HEK293 (cell line): ENCODE measurements around the gene CRYBB2.

Experiments used
- BCL6B ChIP-seq: fragments of 450-650 bp; formaldehyde crosslinking; IDR thresholded peaks from 2 replicates; pipeline ENCODE4 v1.5.1; 2017; ENCODE audit warnings: missing biosample characterization, missing genetic modification characterization
- CTCF ChIP-seq: fragments of 450-650 bp; formaldehyde crosslinking; IDR thresholded peaks from 2 replicates; pipeline ENCODE4 v1.5.1; 2016; ENCODE audit warnings: missing biosample characterization, missing genetic modification characterization
- HOXA7 ChIP-seq: sonication (generic); formaldehyde crosslinking; IDR thresholded peaks from 2 replicates; pipeline ENCODE4 v1.8.1; 2022; ENCODE audit warnings: missing genetic modification reagents, borderline replicate concordance
- HOXD13 ChIP-seq: sonication (generic); formaldehyde crosslinking; IDR thresholded peaks from 2 replicates; pipeline ENCODE4 v1.8.0; 2022; ENCODE audit warnings: missing genetic modification reagents, borderline replicate concordance
- KLF1 ChIP-seq: fragments of 450-650 bp; formaldehyde crosslinking; IDR thresholded peaks from 2 replicates; pipeline ENCODE4 v1.5.1; 2016; ENCODE audit warnings: missing biosample characterization, missing genetic modification characterization
- KLF16 ChIP-seq: fragments of 450-650 bp; formaldehyde crosslinking; IDR thresholded peaks from 2 replicates; pipeline ENCODE4 v1.5.1; 2017; ENCODE audit warnings: missing biosample characterization, missing genetic modification characterization
- KLF8 ChIP-seq: fragments of 450-650 bp; formaldehyde crosslinking; IDR thresholded peaks from 2 replicates; pipeline ENCODE4 v1.5.1; 2016; ENCODE audit warnings: missing biosample characterization, missing genetic modification characterization
- MZF1 ChIP-seq: fragments of 450-650 bp; formaldehyde crosslinking; IDR thresholded peaks from 2 replicates; pipeline ENCODE4 v1.5.1; 2017; ENCODE audit warnings: missing biosample characterization, missing genetic modification characterization, borderline replicate concordance
- PRDM1 ChIP-seq: fragments of 450-650 bp; formaldehyde crosslinking; IDR thresholded peaks from 2 replicates; pipeline ENCODE4; 2016; ENCODE audit warnings: missing biosample characterization, missing genetic modification characterization
- SP2 ChIP-seq: fragments of 450-650 bp; formaldehyde crosslinking; IDR thresholded peaks from 2 replicates; pipeline ENCODE4 v1.5.1; 2016; ENCODE audit warnings: missing biosample characterization, missing genetic modification characterization
- ZBTB8A ChIP-seq: fragments of 450-650 bp; formaldehyde crosslinking; IDR thresholded peaks from 2 replicates; pipeline ENCODE4 v1.5.1; 2016; ENCODE audit warnings: missing biosample characterization, missing genetic modification characterization
- ZFHX2 ChIP-seq: fragments of 450-650 bp; formaldehyde crosslinking; conservative IDR thresholded peaks from 2 replicates; pipeline ENCODE4 v1.5.1; 2016; ENCODE audit warnings: missing biosample characterization, missing genetic modification characterization
- ZNF114 ChIP-seq: fragments of 450-650 bp; formaldehyde crosslinking; IDR thresholded peaks from 2 replicates; pipeline ENCODE4 v1.5.0; 2017; ENCODE audit warnings: missing biosample characterization, missing genetic modification characterization
- ZNF121 ChIP-seq: fragments of 450-650 bp; formaldehyde crosslinking; IDR thresholded peaks from 2 replicates; pipeline ENCODE4 v1.5.1; 2016; ENCODE audit warnings: missing biosample characterization, missing genetic modification characterization
- ZNF138 ChIP-seq: fragments of 450-650 bp; formaldehyde crosslinking; IDR thresholded peaks from 2 replicates; pipeline ENCODE4 v1.5.1; 2016; ENCODE audit warnings: missing biosample characterization, missing genetic modification characterization, borderline replicate concordance
- ZNF157 ChIP-seq: fragments of 450-650 bp; formaldehyde crosslinking; IDR thresholded peaks from 2 replicates; pipeline ENCODE4 v1.5.1; 2016; ENCODE audit warnings: missing biosample characterization, missing genetic modification characterization
- ZNF341 ChIP-seq: fragments of 450-650 bp; formaldehyde crosslinking; IDR thresholded peaks from 2 replicates; pipeline ENCODE4; 2016; ENCODE audit warnings: low read depth, missing biosample characterization, missing genetic modification characterization
- ZNF362 ChIP-seq: fragments of 450-650 bp; formaldehyde crosslinking; IDR thresholded peaks from 2 replicates; pipeline ENCODE4 v1.5.1; 2016; ENCODE audit warnings: missing biosample characterization, missing genetic modification characterization
- ZNF514 ChIP-seq: fragments of 450-650 bp; formaldehyde crosslinking; IDR thresholded peaks from 2 replicates; pipeline ENCODE4 v1.5.1; 2016; ENCODE audit warnings: missing biosample characterization, missing genetic modification characterization
- ZNF529 ChIP-seq: fragments of 450-650 bp; formaldehyde crosslinking; IDR thresholded peaks from 2 replicates; pipeline ENCODE4 v1.5.1; 2017; ENCODE audit warnings: missing genetic modification characterization, missing biosample characterization; ENCODE audit not compliant: insufficient replicate concordance
- ZNF624 ChIP-seq: fragments of 450-650 bp; formaldehyde crosslinking; IDR thresholded peaks from 2 replicates; pipeline ENCODE4 v1.5.1; 2017; ENCODE audit warnings: missing biosample characterization, missing genetic modification characterization
- ZNF639 ChIP-seq: fragments of 450-650 bp; formaldehyde crosslinking; IDR thresholded peaks from 2 replicates; pipeline ENCODE4 v1.5.1; 2016; ENCODE audit warnings: missing biosample characterization, missing genetic modification characterization
- ZNF658 ChIP-seq: fragments of 450-650 bp; formaldehyde crosslinking; IDR thresholded peaks from 2 replicates; pipeline ENCODE4; 2016; ENCODE audit warnings: missing biosample characterization, missing genetic modification characterization
- ZNF701 ChIP-seq: fragments of 450-650 bp; formaldehyde crosslinking; IDR thresholded peaks from 2 replicates; pipeline ENCODE4 v1.5.1; 2016; ENCODE audit warnings: missing biosample characterization, missing genetic modification characterization
- ZSCAN30 ChIP-seq: fragments of 450-650 bp; IDR thresholded peaks from 2 replicates; pipeline ENCODE4 v1.5.1; 2018; ENCODE audit warnings: missing biosample characterization, mild to moderate bottlenecking, missing genetic modification characterization, moderate library complexity
- TF ChIP-seq, protein P1 (sequence below): fragments of 450-650 bp; formaldehyde crosslinking; IDR thresholded peaks from 2 replicates; pipeline ENCODE4 v1.5.1; 2016; ENCODE audit warnings: missing biosample characterization, missing genetic modification characterization

Gene CRYBB2

GRCh38 chr22:25235547-25236290 is 16.3 kb downstream of the CRYBB2 start (continued):
- TF ChIP-seq CTCF (tag by site-specific recombination) = peak; percentile 96
- no peak for TF ChIP-seq ZNF114
- TF ChIP-seq ZBTB8A = no peak
- peak; percentile 88 for TF ChIP-seq ZNF362 (tag by site-specific recombination)
- no peak for TF ChIP-seq ZNF658 (tag by site-specific recombination)
- no peak for TF ChIP-seq ZNF138 (tag by site-specific recombination)
- no peak for TF ChIP-seq ZNF341 (tag by site-specific recombination)
- TF ChIP-seq HOXD13 (CRISPR knock-in tag) = no peak
- TF ChIP-seq KLF1 (tag by site-specific recombination) = peak; percentile 17; the same call in 1 of the 2 replicates
- no peak for TF ChIP-seq ZNF701 (tag by site-specific recombination)
- no peak for TF ChIP-seq ZNF624 (tag by site-specific recombination)
- TF ChIP-seq MZF1 = no peak
- no peak for TF ChIP-seq ZNF639 (tag by site-specific recombination)
- no peak for TF ChIP-seq ZNF529 (tag by site-specific recombination)
- TF ChIP-seq, protein P1, sequence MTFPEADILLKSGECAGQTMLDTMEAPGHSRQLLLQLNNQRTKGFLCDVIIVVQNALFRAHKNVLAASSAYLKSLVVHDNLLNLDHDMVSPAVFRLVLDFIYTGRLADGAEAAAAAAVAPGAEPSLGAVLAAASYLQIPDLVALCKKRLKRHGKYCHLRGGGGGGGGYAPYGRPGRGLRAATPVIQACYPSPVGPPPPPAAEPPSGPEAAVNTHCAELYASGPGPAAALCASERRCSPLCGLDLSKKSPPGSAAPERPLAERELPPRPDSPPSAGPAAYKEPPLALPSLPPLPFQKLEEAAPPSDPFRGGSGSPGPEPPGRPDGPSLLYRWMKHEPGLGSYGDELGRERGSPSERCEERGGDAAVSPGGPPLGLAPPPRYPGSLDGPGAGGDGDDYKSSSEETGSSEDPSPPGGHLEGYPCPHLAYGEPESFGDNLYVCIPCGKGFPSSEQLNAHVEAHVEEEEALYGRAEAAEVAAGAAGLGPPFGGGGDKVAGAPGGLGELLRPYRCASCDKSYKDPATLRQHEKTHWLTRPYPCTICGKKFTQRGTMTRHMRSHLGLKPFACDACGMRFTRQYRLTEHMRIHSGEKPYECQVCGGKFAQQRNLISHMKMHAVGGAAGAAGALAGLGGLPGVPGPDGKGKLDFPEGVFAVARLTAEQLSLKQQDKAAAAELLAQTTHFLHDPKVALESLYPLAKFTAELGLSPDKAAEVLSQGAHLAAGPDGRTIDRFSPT (tag by site-specific recombination) = no peak
- TF ChIP-seq SP2 (tag by site-specific recombination) = peak; percentile 92
- 0 out of 2 replicates have a peak, but pooled peaks have one; percentile 76 for TF ChIP-seq ZSCAN30 (tag by site-specific recombination)
- no peak for TF ChIP-seq ZNF157 (tag by site-specific recombination)
- no peak for TF ChIP-seq HOXA7 (CRISPR knock-in tag)
- TF ChIP-seq KLF8 = peak; percentile 28; the same call in 1 of the 2 replicates
- TF ChIP-seq ZNF121 = 0 out of 2 replicates have a peak, but pooled peaks have one; percentile 23
- no peak for TF ChIP-seq KLF16 (tag by site-specific recombination)
- TF ChIP-seq BCL6B (tag by site-specific recombination) = peak; percentile 79
- TF ChIP-seq PRDM1 (tag by site-specific recombination) = peak; percentile 69; the same call in 1 of the 2 replicates
- TF ChIP-seq ZNF514 (tag by site-specific recombination) = no peak
- peak; percentile 88 for TF ChIP-seq ZFHX2 (tag by site-specific recombination)
